ENCODE measurements around the gene PLXNA2. TPM values are rescaled to one million over a fixed set of nuclear protein-coding genes. Genes with fewer than 3 reads are reported as not detected.

PLXNA2 gene
- total and polyA plus RNA-seq, 7 donors, result 4.4 to 33.6 (median 20.8) TPM

GRCh38 chr1:208028526-208028925, 215.7 kb downstream of the PLXNA2 start:
- no peak overlapping the region for H3K27ac ChIP-seq
- intact Hi-C loops (cut with DNase I), result no loop called here
- ATAC-seq (no peak), DNase-seq (no peak)
- H3K4me3 ChIP-seq, result no peak overlapping the region
- peaks cover 0 to 62% of the 10 kb centered on the region in 2 donors for H3K36me3 ChIP-seq (ENCODE audit: insufficient read depth in 1 of 2, low read depth in 1 of 2)
- H3K9me3 ChIP-seq, result no peaks in the 10 kb centered on the region
- TF ChIP-seq, protein P1, sequence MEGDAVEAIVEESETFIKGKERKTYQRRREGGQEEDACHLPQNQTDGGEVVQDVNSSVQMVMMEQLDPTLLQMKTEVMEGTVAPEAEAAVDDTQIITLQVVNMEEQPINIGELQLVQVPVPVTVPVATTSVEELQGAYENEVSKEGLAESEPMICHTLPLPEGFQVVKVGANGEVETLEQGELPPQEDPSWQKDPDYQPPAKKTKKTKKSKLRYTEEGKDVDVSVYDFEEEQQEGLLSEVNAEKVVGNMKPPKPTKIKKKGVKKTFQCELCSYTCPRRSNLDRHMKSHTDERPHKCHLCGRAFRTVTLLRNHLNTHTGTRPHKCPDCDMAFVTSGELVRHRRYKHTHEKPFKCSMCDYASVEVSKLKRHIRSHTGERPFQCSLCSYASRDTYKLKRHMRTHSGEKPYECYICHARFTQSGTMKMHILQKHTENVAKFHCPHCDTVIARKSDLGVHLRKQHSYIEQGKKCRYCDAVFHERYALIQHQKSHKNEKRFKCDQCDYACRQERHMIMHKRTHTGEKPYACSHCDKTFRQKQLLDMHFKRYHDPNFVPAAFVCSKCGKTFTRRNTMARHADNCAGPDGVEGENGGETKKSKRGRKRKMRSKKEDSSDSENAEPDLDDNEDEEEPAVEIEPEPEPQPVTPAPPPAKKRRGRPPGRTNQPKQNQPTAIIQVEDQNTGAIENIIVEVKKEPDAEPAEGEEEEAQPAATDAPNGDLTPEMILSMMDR (IDR thresholded peaks at IDR 0.05), result no peak
- peaks cover 17% of the 10 kb centered on the region for H3K4me1 ChIP-seq
- 61 to 66% (median 64%) methylated on average over 7 of the region's 7 CpGs for WGBS, 3 donors
- H3K27me3 ChIP-seq (ENCODE audit: insufficient read depth in 3 of 3, low read length in 2 of 3), result no peaks in the 10 kb centered on the region

- Histone ChIP-seq H3K4me3 (no peak overlapping the region), H3K9me3 (no peaks in the 10 kb centered on the region), H3K27ac (no peak overlapping the region), H3K27me3 (ENCODE audit: insufficient read depth in 3 of 3, low read length in 2 of 3) (no peaks in the 10 kb centered on the region), H3K36me3 (ENCODE audit: insufficient read depth in 1 of 2, low read depth in 1 of 2) (peaks cover 0 to 55% of the 10 kb centered on the region in 2 donors), H3K4me1 (peaks cover 17% of the 10 kb centered on the region)
- WGBS, 3 donors, result 93 to 95% (median 95%) methylated on average over 11 of the region's 11 CpGs
- TF ChIP-seq, protein P1 (IDR thresholded peaks at IDR 0.05), result no peak
- ATAC-seq (no peak), DNase-seq (no peak)
- intact Hi-C loops (cut with DNase I), result no loop called here
These were observed 216.3 kb downstream of the PLXNA2 start for GRCh38 chr1:208027861-208028260.

- intact Hi-C loops (cut with DNase I), result no loop called here
These were observed 217.2 kb downstream of the PLXNA2 start for GRCh38 chr1:208026880-208027438.

GRCh38 chr1:208025031-208025430, 219.2 kb downstream of the PLXNA2 start:
- 21 to 34% (median 27%) methylated on average over 7 of the region's 7 CpGs for WGBS, 3 donors

More at GRCh38 chr1:208026880-208027438, 217.2 kb downstream of the PLXNA2 start:
- peaks cover 17% of the 10 kb centered on the region for H3K4me1 ChIP-seq
- H3K27ac ChIP-seq, result no peak overlapping the region
- ATAC-seq, result no peak
- DNase-seq, result peak in 1 of 2 donors; percentile 77
- H3K36me3 ChIP-seq (ENCODE audit: insufficient read depth in 1 of 2, low read depth in 1 of 2), result peaks cover 0 to 46% of the 10 kb centered on the region in 2 donors
- H3K4me3 ChIP-seq, result no peak overlapping the region
- H3K27me3 ChIP-seq (ENCODE audit: insufficient read depth in 3 of 3, low read length in 2 of 3), result no peaks in the 10 kb centered on the region
- WGBS, 3 donors, result 70 to 81% (median 73%) methylated on average over 14 of the region's 14 CpGs
- TF ChIP-seq, protein P1 (IDR thresholded peaks at IDR 0.05), result no peak
- H3K9me3 ChIP-seq, result no peaks in the 10 kb centered on the region

More at GRCh38 chr1:208025031-208025430, 219.2 kb downstream of the PLXNA2 start:
- Histone ChIP-seq H3K36me3 (ENCODE audit: insufficient read depth in 1 of 2, low read depth in 1 of 2) (peaks cover 0 to 37% of the 10 kb centered on the region in 2 donors), H3K9me3 (no peaks in the 10 kb centered on the region), H3K4me1 (peaks cover 13% of the 10 kb centered on the region), H3K27ac (peak overlapping the region; percentile 28), H3K4me3 (no peak overlapping the region), H3K27me3 (ENCODE audit: insufficient read depth in 3 of 3, low read length in 2 of 3) (no peaks in the 10 kb centered on the region)
- intact Hi-C loops (cut with DNase I), result no loop called here
- DNase-seq, result peak; percentile 65 to 81
- TF ChIP-seq, protein P1 (IDR thresholded peaks at IDR 0.05), result no peak
- peak; percentile 64 to 91 (median 75) for ATAC-seq

All from psoas muscle (tissue), 8 donors.